22Rv1 (cell line): ENCODE measurements around the gene UBD.

Experiments used
- CTCF ChIP-seq: fragments of 450-650 bp; IDR thresholded peaks from 2 replicates; pipeline ENCODE4 v1.5.1; 2017; ENCODE audit warnings: mild to moderate bottlenecking
- ZFX ChIP-seq: fragments of 450-650 bp; IDR thresholded peaks from 2 replicates; pipeline ENCODE4 v1.6.1; 2017; ENCODE audit warnings: antibody characterized with exemption, borderline replicate concordance

DNA sequence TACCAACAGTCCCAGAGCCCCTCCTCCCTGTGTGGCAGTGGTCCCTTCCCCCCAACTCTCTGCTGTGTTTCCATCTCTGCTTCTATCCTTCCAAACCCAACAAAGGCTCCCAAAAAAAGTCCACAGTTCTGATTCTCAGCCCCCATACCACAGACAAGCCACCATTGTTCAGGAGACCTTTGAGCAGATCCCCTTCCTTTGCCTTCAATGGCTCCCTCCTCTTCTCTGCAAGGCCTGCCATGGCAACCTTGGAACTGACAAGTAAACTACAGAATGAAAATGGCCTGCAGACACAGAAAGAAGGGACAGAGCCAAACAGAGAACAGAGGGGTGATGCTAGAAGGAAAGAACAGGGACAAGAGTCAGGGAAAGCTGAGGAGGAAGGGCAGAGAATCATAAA, 48.6 kb upstream of the UBD start:
- TF ChIP-seq CTCF (no peak), ZFX (no peak)
